Testis (tissue), 3 donors: ENCODE measurements around the gene LPO. TPM values are rescaled to one million over a fixed set of nuclear protein-coding genes. Genes with fewer than 3 reads are reported as not detected.

ENCODE experiments used
- DNase-seq: peaks from one replicate; pipeline ENCODE4 v3.0.0-alpha.2; 2019
- H3K27ac ChIP-seq, 2 donors: fragments of 200-600 bp; sonication (generic); one replicate each; pipeline ENCODE4 v1.5.1; 2019
- H3K27me3 ChIP-seq: fragments of 200-600 bp; sonication (generic); one replicate; pipeline ENCODE4 v1.5.1; 2019
- H3K36me3 ChIP-seq: fragments of 200-600 bp; sonication (generic); one replicate; pipeline ENCODE4 v1.5.1; 2017; ENCODE audit warnings: low read depth; ENCODE audit errors: missing control alignments
- H3K4me1 ChIP-seq: fragments of 200-600 bp; sonication (generic); one replicate; pipeline ENCODE4 v1.5.1; 2019
- H3K4me3 ChIP-seq, 2 donors: fragments of 200-600 bp; sonication (generic); one replicate each; pipeline ENCODE4 v1.5.1; 2017 to 2019
- H3K9me3 ChIP-seq: fragments of 200-600 bp; sonication (generic); one replicate; pipeline ENCODE4 v1.5.1; 2017
- CTCF ChIP-seq, 3 experiments: fragments of 450-650 bp in 2 of 3; fragments of 200-600 bp in 1 of 3; sonication (generic) in 1 of 3; IDR thresholded peaks; one replicate each; pipeline ENCODE4 v1.5.1; 2016 to 2019; ENCODE audit warnings: antibody characterized with exemption in 3 of 3, mild to moderate bottlenecking in 2 of 3, moderate library complexity in 1 of 3
- POLR2A ChIP-seq: fragments of 450-650 bp; IDR thresholded peaks from one replicate; pipeline ENCODE4 v1.6.1; 2017; ENCODE audit warnings: antibody characterized with exemption, mild to moderate bottlenecking, moderate library complexity
- WGBS, 2 donors: methylation state at CpG; one replicate each; pipeline ENCODE4 v1.1.5; 2018; 5-methylcytosine and 5-hydroxymethylcytosine counted together
- intact Hi-C: fragments of 100-400 bp; cut with DNase I; formaldehyde crosslinking; loops from one replicate; pipeline ENCODE4 v1.15.1; 2023; ENCODE audit warnings: low total_unique reads
- polyA plus RNA-seq: library from polyadenylated mRNA; stranded (reverse); fragments of 350-450 nt; fragmentation: Illumina TruSeq; extraction: RNeasy Lipid Tissue Mini Kit (QIAGEN cat#74804); gene quantifications from one replicate; pipeline ENCODE4 v1.2.3, GENCODE V29; 2014; ENCODE audit warnings: low read depth, low replicate concordance; ENCODE audit not compliant: insufficient read depth
- total RNA-seq, 2 donors: library from RNA; depleted of rRNA; stranded (reverse); fragments of >200 nt; gene quantifications; one replicate each; pipeline ENCODE4 v1.2.3, GENCODE V29; 2016

The LPO gene
- total and polyA plus RNA-seq, 3 donors from 2014 or later, result 1.8 to 2.7 (median 2.0) TPM

- WGBS, 2 donors, result 94 to 97% methylated on average over 7 of the region's 7 CpGs
- DNase-seq, result no peak
- no peaks in the 10 kb centered on the region for H3K27me3 ChIP-seq
- no peaks in the 10 kb centered on the region for H3K36me3 ChIP-seq
- no peaks in the 10 kb centered on the region for H3K4me1 ChIP-seq
- TF ChIP-seq CTCF (IDR thresholded peaks at IDR 0.05), result no peak
- H3K4me3 ChIP-seq, result no peak overlapping the region
- H3K9me3 ChIP-seq, result no peaks in the 10 kb centered on the region
- no peak overlapping the region for H3K27ac ChIP-seq
- intact Hi-C loops, result no loop called here
Observed at GRCh38 chr17:58265902-58266875, 27.8 kb downstream of the LPO start.

- intact Hi-C loops, result no loop called here
- DNase-seq, result peak; percentile 7
- no peaks in the 10 kb centered on the region for H3K36me3 ChIP-seq
- 89 to 94% methylated on average over 12 to 22 of the region's 22 CpGs for WGBS, 2 donors
- no peak for TF ChIP-seq CTCF (IDR thresholded peaks at IDR 0.05)
- no peak for TF ChIP-seq POLR2A
- no peak overlapping the region for H3K4me3 ChIP-seq
- H3K4me1 ChIP-seq, result no peaks in the 10 kb centered on the region
- no peak overlapping the region for H3K27ac ChIP-seq
- H3K27me3 ChIP-seq, result no peaks in the 10 kb centered on the region
- H3K9me3 ChIP-seq, result no peaks in the 10 kb centered on the region
Observed at GRCh38 chr17:58267347-58268324, 29.3 kb downstream of the LPO start.

GRCh38 chr17:58268326-58268725 lies 29.9 kb downstream of the LPO start:
- TF ChIP-seq CTCF (IDR thresholded peaks at IDR 0.05), result no peak
- no peak for TF ChIP-seq POLR2A
- Histone ChIP-seq H3K4me1 (no peaks in the 10 kb centered on the region), H3K27me3 (no peaks in the 10 kb centered on the region), H3K27ac (no peak overlapping the region), H3K4me3 (no peak overlapping the region), H3K9me3 (no peaks in the 10 kb centered on the region), H3K36me3 (no peaks in the 10 kb centered on the region)
- 87 to 89% methylated on average over 12 of the region's 12 CpGs for WGBS, 2 donors
- DNase-seq, result no peak
- intact Hi-C loops, result no loop called here

GRCh38 chr17:58268774-58269556 lies 30.6 kb downstream of the LPO start:
- Histone ChIP-seq H3K4me3 (no peak overlapping the region), H3K36me3 (no peaks in the 10 kb centered on the region), H3K4me1 (no peaks in the 10 kb centered on the region), H3K9me3 (no peaks in the 10 kb centered on the region), H3K27ac (no peak overlapping the region), H3K27me3 (no peaks in the 10 kb centered on the region)
- no peak for DNase-seq
- intact Hi-C loops, result no loop called here
- TF ChIP-seq POLR2A (no peak), CTCF (IDR thresholded peaks at IDR 0.05) (no peak)
- WGBS, 2 donors, result 90% methylated on average over 6 of the region's 6 CpGs
